K562 (cell line): ENCODE measurements around the gene PRR19.
A peak's percentile ranks its signal among the peaks of the same experiment; 100 is the strongest.

Experiments used
- ARNT ChIP-seq, 2 experiments: fragments of 450-650 bp; IDR thresholded peaks; 2 replicates each; pipeline ENCODE4 v1.6.1; 2016; ENCODE audit warnings: mild to moderate bottlenecking in 1 of 2
- BACH1 ChIP-seq: fragments of 200-800 bp; sonication (Bioruptor generic); IDR thresholded peaks from 2 replicates; pipeline ENCODE4 v1.6.1; 2016; ENCODE audit warnings: missing genetic modification characterization, missing compliant biosample characterization
- ESRRA ChIP-seq: fragments of 450-650 bp; IDR thresholded peaks from 2 replicates; pipeline ENCODE4 v1.6.1; 2014; ENCODE audit warnings: low read depth, mild to moderate bottlenecking, moderate library complexity, borderline replicate concordance
- ESRRB ChIP-seq: fragments of 250-450 bp; sonication (Bioruptor Pico); IDR thresholded peaks from 2 replicates; pipeline ENCODE4 v1.5.0; 2020; ENCODE audit warnings: mild to moderate bottlenecking, moderate library complexity, borderline replicate concordance
- JUN ChIP-seq, 2 experiments: sonication (generic) in 1 of 2; formaldehyde crosslinking in 1 of 2; IDR thresholded peaks; 2 replicates each; pipeline versions ENCODE4 v1.6.1 to v1.8.0; 2012 to 2022; ENCODE audit warnings: borderline replicate concordance in 2 of 2, mild to moderate bottlenecking in 2 of 2, improper control_type of control experiment in 1 of 2, low read depth in 1 of 2, low read length in 1 of 2, missing genetic modification reagents in 1 of 2
- TAF1 ChIP-seq: IDR thresholded peaks from 2 replicates; pipeline ENCODE4 v1.6.1; 2011; ENCODE audit warnings: mild to moderate bottlenecking, low read length, moderate library complexity; ENCODE audit not compliant: insufficient read depth, control insufficient read depth, severe bottlenecking; ENCODE audit errors: extremely low read depth
- TF ChIP-seq, protein P1 (sequence below): fragments of 450-650 bp; formaldehyde crosslinking; IDR thresholded peaks from 2 replicates; pipeline ENCODE4 v1.4.0; 2020; ENCODE audit warnings: mild to moderate bottlenecking, mixed read lengths
- TF ChIP-seq, protein P2 (sequence below): fragments of 250-450 bp; sonication (Bioruptor Pico); IDR thresholded peaks from 2 replicates; pipeline ENCODE4 v1.8.0; 2021; ENCODE audit warnings: moderate library complexity, mild to moderate bottlenecking, inconsistent platforms
- TF ChIP-seq, protein P3 (sequence below): sonication (generic); formaldehyde crosslinking; IDR thresholded peaks from 2 replicates; pipeline ENCODE4 v1.8.0; 2023; ENCODE audit warnings: mild to moderate bottlenecking, missing genetic modification reagents
- TF ChIP-seq, protein P4 (sequence below), 3 experiments: IDR thresholded peaks in 2 of 3; conservative IDR thresholded peaks in 1 of 3; 2 replicates each; pipeline ENCODE4 v1.5.1; 2011 to 2012; ENCODE audit warnings: low read length in 3 of 3, mild to moderate bottlenecking in 3 of 3, control low read depth in 2 of 3, improper control_type of control experiment in 1 of 3, inconsistent platforms in 1 of 3, low read depth in 1 of 3, mixed read lengths in 1 of 3, moderate library complexity in 1 of 3; ENCODE audit not compliant: insufficient read depth in 2 of 3

DNA sequence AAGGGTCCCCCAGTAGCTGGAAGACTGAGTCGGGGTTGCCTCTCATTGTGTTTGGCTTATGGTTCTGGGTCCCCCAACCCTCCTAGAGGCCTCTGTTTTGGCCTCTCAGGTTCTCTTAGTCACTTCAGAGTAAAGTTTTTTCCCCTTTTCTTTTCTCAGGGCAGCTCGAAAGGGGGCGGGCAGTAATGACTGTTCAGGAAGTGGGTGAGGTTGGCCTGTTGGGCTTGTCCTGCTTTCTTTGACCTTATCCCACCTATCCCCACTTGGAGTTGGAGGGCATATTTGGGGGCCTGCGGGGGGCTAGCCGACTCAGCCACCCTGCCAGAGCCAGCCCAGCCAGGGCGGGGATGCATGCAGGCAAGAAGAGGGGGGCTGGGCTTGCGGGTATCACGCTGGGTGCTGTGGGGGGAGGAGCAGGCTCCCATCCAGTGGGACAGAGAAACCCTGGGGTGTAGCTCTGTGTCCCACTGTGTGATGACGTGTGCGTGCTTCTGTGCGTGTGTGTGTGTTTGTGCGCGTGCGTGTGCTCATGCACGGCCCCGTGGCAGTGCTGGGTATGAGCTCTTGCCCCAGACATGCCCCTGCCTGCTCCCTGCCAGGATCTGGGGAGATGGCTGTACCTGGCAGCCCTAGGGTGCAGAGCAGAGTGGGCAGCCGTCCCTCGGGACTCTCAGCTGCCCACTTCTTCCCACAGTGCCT lies 31.4 kb upstream of the PRR19 start:
- TF ChIP-seq, protein P1, sequence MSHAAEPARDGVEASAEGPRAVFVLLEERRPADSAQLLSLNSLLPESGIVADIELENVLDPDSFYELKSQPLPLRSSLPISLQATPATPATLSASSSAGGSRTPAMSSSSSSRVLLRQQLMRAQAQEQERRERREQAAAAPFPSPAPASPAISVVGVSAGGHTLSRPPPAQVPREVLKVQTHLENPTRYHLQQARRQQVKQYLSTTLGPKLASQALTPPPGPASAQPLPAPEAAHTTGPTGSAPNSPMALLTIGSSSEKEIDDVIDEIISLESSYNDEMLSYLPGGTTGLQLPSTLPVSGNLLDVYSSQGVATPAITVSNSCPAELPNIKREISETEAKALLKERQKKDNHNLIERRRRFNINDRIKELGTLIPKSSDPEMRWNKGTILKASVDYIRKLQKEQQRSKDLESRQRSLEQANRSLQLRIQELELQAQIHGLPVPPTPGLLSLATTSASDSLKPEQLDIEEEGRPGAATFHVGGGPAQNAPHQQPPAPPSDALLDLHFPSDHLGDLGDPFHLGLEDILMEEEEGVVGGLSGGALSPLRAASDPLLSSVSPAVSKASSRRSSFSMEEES = no peak
- TF ChIP-seq, protein P2, sequence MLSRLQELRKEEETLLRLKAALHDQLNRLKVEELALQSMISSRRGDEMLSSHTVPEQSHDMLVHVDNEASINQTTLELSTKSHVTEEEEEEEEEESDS (CRISPR knock-in tag) = no peak
- TF ChIP-seq BACH1 = no peak
- TF ChIP-seq, protein P3, sequence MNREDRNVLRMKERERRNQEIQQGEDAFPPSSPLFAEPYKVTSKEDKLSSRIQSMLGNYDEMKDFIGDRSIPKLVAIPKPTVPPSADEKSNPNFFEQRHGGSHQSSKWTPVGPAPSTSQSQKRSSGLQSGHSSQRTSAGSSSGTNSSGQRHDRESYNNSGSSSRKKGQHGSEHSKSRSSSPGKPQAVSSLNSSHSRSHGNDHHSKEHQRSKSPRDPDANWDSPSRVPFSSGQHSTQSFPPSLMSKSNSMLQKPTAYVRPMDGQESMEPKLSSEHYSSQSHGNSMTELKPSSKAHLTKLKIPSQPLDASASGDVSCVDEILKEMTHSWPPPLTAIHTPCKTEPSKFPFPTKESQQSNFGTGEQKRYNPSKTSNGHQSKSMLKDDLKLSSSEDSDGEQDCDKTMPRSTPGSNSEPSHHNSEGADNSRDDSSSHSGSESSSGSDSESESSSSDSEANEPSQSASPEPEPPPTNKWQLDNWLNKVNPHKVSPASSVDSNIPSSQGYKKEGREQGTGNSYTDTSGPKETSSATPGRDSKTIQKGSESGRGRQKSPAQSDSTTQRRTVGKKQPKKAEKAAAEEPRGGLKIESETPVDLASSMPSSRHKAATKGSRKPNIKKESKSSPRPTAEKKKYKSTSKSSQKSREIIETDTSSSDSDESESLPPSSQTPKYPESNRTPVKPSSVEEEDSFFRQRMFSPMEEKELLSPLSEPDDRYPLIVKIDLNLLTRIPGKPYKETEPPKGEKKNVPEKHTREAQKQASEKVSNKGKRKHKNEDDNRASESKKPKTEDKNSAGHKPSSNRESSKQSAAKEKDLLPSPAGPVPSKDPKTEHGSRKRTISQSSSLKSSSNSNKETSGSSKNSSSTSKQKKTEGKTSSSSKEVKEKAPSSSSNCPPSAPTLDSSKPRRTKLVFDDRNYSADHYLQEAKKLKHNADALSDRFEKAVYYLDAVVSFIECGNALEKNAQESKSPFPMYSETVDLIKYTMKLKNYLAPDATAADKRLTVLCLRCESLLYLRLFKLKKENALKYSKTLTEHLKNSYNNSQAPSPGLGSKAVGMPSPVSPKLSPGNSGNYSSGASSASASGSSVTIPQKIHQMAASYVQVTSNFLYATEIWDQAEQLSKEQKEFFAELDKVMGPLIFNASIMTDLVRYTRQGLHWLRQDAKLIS (CRISPR knock-in tag) = no peak
- no peak for TF ChIP-seq ARNT (IDR thresholded peaks at IDR 0.05)
- TF ChIP-seq ESRRB (CRISPR knock-in tag) = no peak
- TF ChIP-seq ESRRA = no peak
- TF ChIP-seq, protein P4, sequence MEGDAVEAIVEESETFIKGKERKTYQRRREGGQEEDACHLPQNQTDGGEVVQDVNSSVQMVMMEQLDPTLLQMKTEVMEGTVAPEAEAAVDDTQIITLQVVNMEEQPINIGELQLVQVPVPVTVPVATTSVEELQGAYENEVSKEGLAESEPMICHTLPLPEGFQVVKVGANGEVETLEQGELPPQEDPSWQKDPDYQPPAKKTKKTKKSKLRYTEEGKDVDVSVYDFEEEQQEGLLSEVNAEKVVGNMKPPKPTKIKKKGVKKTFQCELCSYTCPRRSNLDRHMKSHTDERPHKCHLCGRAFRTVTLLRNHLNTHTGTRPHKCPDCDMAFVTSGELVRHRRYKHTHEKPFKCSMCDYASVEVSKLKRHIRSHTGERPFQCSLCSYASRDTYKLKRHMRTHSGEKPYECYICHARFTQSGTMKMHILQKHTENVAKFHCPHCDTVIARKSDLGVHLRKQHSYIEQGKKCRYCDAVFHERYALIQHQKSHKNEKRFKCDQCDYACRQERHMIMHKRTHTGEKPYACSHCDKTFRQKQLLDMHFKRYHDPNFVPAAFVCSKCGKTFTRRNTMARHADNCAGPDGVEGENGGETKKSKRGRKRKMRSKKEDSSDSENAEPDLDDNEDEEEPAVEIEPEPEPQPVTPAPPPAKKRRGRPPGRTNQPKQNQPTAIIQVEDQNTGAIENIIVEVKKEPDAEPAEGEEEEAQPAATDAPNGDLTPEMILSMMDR (IDR thresholded peaks at IDR 0.05 in 2 of 3, conservative IDR thresholded peaks at IDR 0.05 in 1 of 3; ENCODE audit: insufficient read depth in 2 of 3, low read depth in 1 of 3, low read length in 3 of 3) = no peak
- no peak for TF ChIP-seq JUN (IDR thresholded peaks at IDR 0.05; ENCODE audit: borderline replicate concordance, low read depth, low read length)
- no peak for TF ChIP-seq JUN (CRISPR knock-in tag; IDR thresholded peaks at IDR 0.05; ENCODE audit: borderline replicate concordance)
- TF ChIP-seq TAF1 = peak; percentile 21
